Neutrophil (primary cell): ENCODE results near the gene ARHGEF17.

Experiments used
- H3K27ac ChIP-seq: fragments of 200-600 bp; sonication (generic); 2 replicates; pipeline ENCODE4 v1.5.1; 2016; ENCODE audit warnings: mild to moderate bottlenecking, moderate library complexity
- H3K27me3 ChIP-seq: fragments of 200-600 bp; sonication (generic); 2 replicates; pipeline ENCODE4 v1.6.0; 2016; ENCODE audit warnings: mild to moderate bottlenecking
- H3K36me3 ChIP-seq: fragments of 200-600 bp; sonication (generic); 2 replicates; pipeline ENCODE4 v1.5.1; 2017
- H3K4me1 ChIP-seq, 2 experiments: fragments of 200-600 bp in 1 of 2; sonication (generic) in 1 of 2; 1 replicate in 1 of 2; 2 replicates in 1 of 2; pipeline versions ENCODE4 v1.5.1 to v1.6.1; 2013 to 2016; ENCODE audit warnings: low read depth in 1 of 2, low read length in 1 of 2, mild to moderate bottlenecking in 1 of 2, moderate library complexity in 1 of 2; ENCODE audit not compliant: control insufficient read depth in 1 of 2, insufficient read depth in 1 of 2
- H3K4me3 ChIP-seq, 2 experiments: fragments of 200-600 bp in 1 of 2; sonication (generic) in 1 of 2; 1 replicate in 1 of 2; 2 replicates in 1 of 2; pipeline ENCODE4 v1.5.1; 2013 to 2016; ENCODE audit warnings: low read depth in 1 of 2, low read length in 1 of 2, mild to moderate bottlenecking in 1 of 2, moderate library complexity in 1 of 2
- H3K9me3 ChIP-seq: fragments of 200-600 bp; sonication (generic); 2 replicates; pipeline ENCODE4 v1.5.1; 2016
- CTCF ChIP-seq: fragments of 200-600 bp; sonication (generic); IDR thresholded peaks from 2 replicates; pipeline ENCODE4 v1.5.1; 2016; ENCODE audit warnings: antibody characterized with exemption

The ARHGEF17 gene

GRCh38 chr11:73331138-73331916 lies 23.3 kb downstream of the ARHGEF17 start:
- Histone ChIP-seq H3K4me3 (no peak overlapping the region), H3K27me3 (no peaks in the 10 kb centered on the region), H3K36me3 (no peaks in the 10 kb centered on the region), H3K4me1 (peaks cover 38 to 56% of the 10 kb centered on the region in 2 experiments), H3K27ac (no peak overlapping the region), H3K9me3 (no peaks in the 10 kb centered on the region)
- TF ChIP-seq CTCF, result no peak

DNA sequence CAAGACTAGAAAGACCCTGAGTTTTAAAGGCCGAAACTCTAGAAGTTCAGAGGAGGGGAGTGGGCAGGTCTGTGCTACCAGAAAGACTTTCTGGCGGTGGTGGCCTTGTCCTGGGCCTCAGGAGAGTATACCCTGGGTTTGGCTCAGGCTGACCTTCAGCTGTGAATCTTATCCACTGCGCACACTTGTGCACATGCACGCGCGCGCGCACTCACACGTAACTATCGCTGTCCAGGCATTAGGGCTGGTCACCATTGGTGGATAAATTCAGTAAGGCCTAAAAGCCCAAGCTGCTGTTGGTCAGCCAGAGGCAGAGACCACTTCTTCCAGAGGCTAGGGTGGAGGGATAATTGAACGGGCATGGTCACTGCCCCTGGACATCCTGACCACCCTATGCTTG lies 25.1 kb downstream of the ARHGEF17 start:
- TF ChIP-seq CTCF, result no peak
- H3K27ac ChIP-seq, result no peak overlapping the region
- no peaks in the 10 kb centered on the region for H3K36me3 ChIP-seq
- no peak overlapping the region for H3K4me3 ChIP-seq
- H3K27me3 ChIP-seq, result no peaks in the 10 kb centered on the region
- no peaks in the 10 kb centered on the region for H3K9me3 ChIP-seq
- H3K4me1 ChIP-seq, result peaks cover 22 to 37% of the 10 kb centered on the region in 2 experiments

DNA sequence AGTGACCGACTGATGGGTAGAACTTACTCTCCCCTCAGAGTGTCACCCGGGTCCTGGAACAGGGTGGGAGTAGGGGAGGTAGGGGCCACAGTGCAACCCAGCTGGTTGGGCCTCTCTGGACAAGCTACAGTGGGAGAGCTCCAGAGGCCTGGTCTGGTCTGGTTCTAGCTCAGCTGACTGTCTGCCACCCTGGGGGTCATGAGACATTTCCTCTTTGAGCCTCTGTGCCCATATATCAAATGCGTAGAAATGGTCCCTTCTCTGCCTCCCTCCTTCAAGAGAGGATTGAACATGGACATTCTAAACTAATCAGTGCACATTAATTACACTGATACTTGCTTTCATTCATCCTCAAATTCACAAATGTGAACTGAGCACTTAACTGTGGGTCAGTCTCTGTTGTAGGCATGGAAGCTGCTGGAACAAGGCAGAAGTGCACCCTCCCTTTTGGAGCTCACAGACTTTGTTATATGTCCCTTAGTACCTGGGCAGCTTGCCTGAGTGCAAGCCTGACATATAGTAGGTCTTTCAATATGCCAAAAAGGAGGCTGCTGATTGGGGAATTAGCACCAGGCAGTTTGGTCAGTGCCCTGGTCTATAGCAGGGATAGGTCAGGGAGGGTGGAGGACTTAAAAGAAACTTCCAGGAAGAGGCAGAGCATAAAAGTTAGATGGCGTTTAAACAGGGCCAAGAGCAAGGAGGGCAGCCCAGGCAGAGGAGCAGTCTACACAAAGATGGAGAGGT lies 25.7 kb downstream of the ARHGEF17 start:
- H3K27ac ChIP-seq, result no peak overlapping the region
- TF ChIP-seq CTCF, result no peak
- H3K27me3 ChIP-seq, result no peaks in the 10 kb centered on the region
- H3K36me3 ChIP-seq, result no peaks in the 10 kb centered on the region
- H3K4me1 ChIP-seq, result peaks cover 16 to 31% of the 10 kb centered on the region in 2 experiments
- H3K4me3 ChIP-seq, result no peak overlapping the region
- H3K9me3 ChIP-seq, result no peaks in the 10 kb centered on the region

- Histone ChIP-seq H3K9me3 (no peaks in the 10 kb centered on the region), H3K4me1 (peaks cover 13 to 25% of the 10 kb centered on the region in 2 experiments), H3K4me3 (no peak overlapping the region), H3K36me3 (no peaks in the 10 kb centered on the region), H3K27me3 (no peaks in the 10 kb centered on the region), H3K27ac (no peak overlapping the region)
- no peak for TF ChIP-seq CTCF
These were observed 26.5 kb downstream of the ARHGEF17 start for GRCh38 chr11:73334384-73335203.

DNA sequence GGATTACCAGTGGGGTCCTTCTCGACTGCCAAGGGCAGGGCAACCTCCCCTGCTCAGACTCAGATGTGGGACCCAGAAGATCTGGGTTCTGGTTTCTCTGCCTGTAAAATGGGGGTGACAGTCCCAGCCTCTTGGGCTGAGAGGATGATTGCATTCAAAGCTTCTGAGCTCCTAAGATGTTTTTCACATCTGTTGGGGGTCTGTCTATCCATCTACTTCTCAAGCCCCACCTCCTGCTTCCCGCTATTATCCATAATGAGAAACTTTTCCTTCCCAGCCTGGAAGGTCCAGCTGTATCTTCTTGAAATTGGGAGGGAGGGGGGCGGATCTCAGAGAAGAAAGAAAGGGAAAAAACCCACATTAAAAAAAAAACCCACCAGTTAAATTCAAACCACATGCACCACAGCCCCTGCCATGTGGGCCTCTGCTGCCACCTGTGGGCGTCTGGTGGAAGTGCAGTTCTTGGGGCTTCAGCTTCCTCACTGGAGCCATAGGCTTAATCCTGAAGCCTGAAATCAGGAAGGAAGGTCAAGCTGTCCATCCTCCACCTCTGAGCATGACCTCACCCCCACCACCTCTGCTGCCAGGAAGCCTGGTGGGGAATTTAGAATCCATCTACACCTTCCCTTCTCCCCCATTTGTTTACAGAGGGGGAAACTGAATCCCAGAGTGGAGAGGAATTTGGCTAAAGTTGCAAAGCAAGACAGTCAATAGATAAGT lies 27.3 kb downstream of the ARHGEF17 start:
- TF ChIP-seq CTCF, result peak; percentile 96
- Histone ChIP-seq H3K4me3 (no peak overlapping the region), H3K36me3 (no peaks in the 10 kb centered on the region), H3K9me3 (no peaks in the 10 kb centered on the region), H3K27me3 (no peaks in the 10 kb centered on the region), H3K27ac (no peak overlapping the region), H3K4me1 (peaks cover 13 to 22% of the 10 kb centered on the region in 2 experiments)
